ENCODE results near the gene ALDH1A2. TPM values are rescaled to one million over a fixed set of nuclear protein-coding genes. Genes with fewer than 3 reads are reported as not detected.

Gene ALDH1A2
- polyA plus RNA-seq, 1 donor (not counting 4 experiments of a cell fraction or from before 2014, with no cell fraction given): 1.9 TPM

DNA sequence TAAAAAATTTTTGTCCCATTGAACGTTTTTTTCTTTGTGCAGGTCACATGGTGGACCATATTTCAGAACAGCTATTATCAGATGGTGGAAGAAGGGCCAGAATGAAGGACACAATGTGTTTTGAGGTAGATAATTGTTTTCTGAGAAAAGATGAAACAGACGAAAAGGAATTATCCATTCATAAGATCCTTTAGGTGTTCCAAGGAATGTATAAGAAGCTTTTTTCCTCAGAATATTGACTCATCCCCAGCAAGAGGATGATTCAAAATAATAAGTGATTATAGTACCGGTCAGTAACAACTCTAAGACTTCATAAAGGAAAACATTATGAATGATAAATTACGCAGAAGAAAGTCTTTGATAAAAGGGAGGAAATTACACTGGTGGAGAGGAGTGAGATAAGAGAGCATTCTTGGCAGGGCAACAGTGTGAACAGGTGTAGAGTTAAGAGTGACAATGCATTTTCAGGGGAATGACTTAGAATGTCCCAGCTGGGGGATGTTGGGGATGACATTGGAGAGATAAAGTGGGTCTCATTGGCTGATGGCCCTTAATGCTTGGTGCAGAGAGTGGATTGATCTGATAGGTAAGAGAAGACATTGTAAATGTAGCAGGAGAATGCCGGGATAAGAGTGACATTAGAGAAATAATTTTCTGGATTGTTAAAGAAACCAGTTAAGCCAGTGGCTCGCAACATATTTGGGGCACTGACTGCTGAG, 45.6 kb upstream of the ALDH1A2 start:
- H4K20me1 ChIP-seq (ENCODE audit: control insufficient read depth, extremely low read depth, insufficient read depth, low read length): no peaks in the 10 kb centered on the region
- no peak for FAIRE-seq
- no peak overlapping the region for H3K4me2 ChIP-seq (ENCODE audit: control insufficient read depth, extremely low read depth, insufficient read depth, low read depth, low read length)

GRCh38 chr15:58109419-58109818, 43.9 kb upstream of the ALDH1A2 start:
- H3K4me2 ChIP-seq (ENCODE audit: control insufficient read depth, extremely low read depth, insufficient read depth, low read depth, low read length): no peak overlapping the region
- no peaks in the 10 kb centered on the region for H4K20me1 ChIP-seq (ENCODE audit: control insufficient read depth, extremely low read depth, insufficient read depth, low read length)
- no peaks in the 10 kb centered on the region for H3K36me3 ChIP-seq (ENCODE audit: control insufficient read depth in 2 of 2, extremely low read depth in 1 of 2, insufficient read depth in 2 of 2, low read length in 2 of 2)
- H3K4me3 ChIP-seq (ENCODE audit: control insufficient read depth in 2 of 3, extremely low read depth in 1 of 3, insufficient read depth in 2 of 3, low read depth in 1 of 3, low read length in 3 of 3): no peak overlapping the region
- H2AFZ ChIP-seq (ENCODE audit: control insufficient read depth, low read length): no peak overlapping the region
- H3K79me2 ChIP-seq (ENCODE audit: control insufficient read depth, insufficient read depth, low read length): no peaks in the 10 kb centered on the region
- H3K9me3 ChIP-seq (ENCODE audit: control insufficient read depth, low read depth, low read length): no peaks in the 10 kb centered on the region
- H3K27me3 ChIP-seq (ENCODE audit: control insufficient read depth, extremely low read depth, insufficient read depth, low read length): peaks cover 5% of the 10 kb centered on the region
- no peak for TF ChIP-seq EZH2 (IDR thresholded peaks at IDR 0.05; ENCODE audit: low read length)
- TF ChIP-seq, protein P1, sequence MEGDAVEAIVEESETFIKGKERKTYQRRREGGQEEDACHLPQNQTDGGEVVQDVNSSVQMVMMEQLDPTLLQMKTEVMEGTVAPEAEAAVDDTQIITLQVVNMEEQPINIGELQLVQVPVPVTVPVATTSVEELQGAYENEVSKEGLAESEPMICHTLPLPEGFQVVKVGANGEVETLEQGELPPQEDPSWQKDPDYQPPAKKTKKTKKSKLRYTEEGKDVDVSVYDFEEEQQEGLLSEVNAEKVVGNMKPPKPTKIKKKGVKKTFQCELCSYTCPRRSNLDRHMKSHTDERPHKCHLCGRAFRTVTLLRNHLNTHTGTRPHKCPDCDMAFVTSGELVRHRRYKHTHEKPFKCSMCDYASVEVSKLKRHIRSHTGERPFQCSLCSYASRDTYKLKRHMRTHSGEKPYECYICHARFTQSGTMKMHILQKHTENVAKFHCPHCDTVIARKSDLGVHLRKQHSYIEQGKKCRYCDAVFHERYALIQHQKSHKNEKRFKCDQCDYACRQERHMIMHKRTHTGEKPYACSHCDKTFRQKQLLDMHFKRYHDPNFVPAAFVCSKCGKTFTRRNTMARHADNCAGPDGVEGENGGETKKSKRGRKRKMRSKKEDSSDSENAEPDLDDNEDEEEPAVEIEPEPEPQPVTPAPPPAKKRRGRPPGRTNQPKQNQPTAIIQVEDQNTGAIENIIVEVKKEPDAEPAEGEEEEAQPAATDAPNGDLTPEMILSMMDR (optimal IDR thresholded peaks at IDR 0.05 in 1 of 3, IDR thresholded peaks at IDR 0.05 in 1 of 3, conservative IDR thresholded peaks at IDR 0.05 in 1 of 3; ENCODE audit: extremely low read depth in 1 of 3, insufficient read depth in 2 of 3, low read length in 3 of 3): no peak
- FAIRE-seq (no peak), DNase-seq (ENCODE audit: low read depth, low spot score) (no peak)
- H3K27ac ChIP-seq (ENCODE audit: control insufficient read depth, insufficient read depth, low read length): no peak overlapping the region
- dilution Hi-C loops (cut with MboI; ENCODE audit: extremely low pct_ligation_motif_present, low sequenced_read_pairs): no loop called here
- no peaks in the 10 kb centered on the region for H3K4me1 ChIP-seq (ENCODE audit: control insufficient read depth, extremely low read depth, insufficient read depth, low read length)
- H3K9ac ChIP-seq (ENCODE audit: control insufficient read depth, extremely low read depth, insufficient read depth, low read length): no peak overlapping the region
- H3K9me1 ChIP-seq (ENCODE audit: control insufficient read depth, extremely low read depth, insufficient read depth, low read length): no peaks in the 10 kb centered on the region

More for the DNA sequence above, 45.6 kb upstream of the ALDH1A2 start:
- DNase-seq (ENCODE audit: low read depth, low spot score): no peak
- H3K36me3 ChIP-seq (ENCODE audit: control insufficient read depth in 2 of 2, extremely low read depth in 1 of 2, insufficient read depth in 2 of 2, low read length in 2 of 2): no peaks in the 10 kb centered on the region
- peaks cover 2% of the 10 kb centered on the region for H3K4me1 ChIP-seq (ENCODE audit: control insufficient read depth, extremely low read depth, insufficient read depth, low read length)
- no peaks in the 10 kb centered on the region for H3K9me1 ChIP-seq (ENCODE audit: control insufficient read depth, extremely low read depth, insufficient read depth, low read length)
- H3K9ac ChIP-seq (ENCODE audit: control insufficient read depth, extremely low read depth, insufficient read depth, low read length): no peak overlapping the region
- no peak overlapping the region for H3K27ac ChIP-seq (ENCODE audit: control insufficient read depth, insufficient read depth, low read length)
- H2AFZ ChIP-seq (ENCODE audit: control insufficient read depth, low read length): no peak overlapping the region
- no peak overlapping the region for H3K4me3 ChIP-seq (ENCODE audit: control insufficient read depth in 2 of 3, extremely low read depth in 1 of 3, insufficient read depth in 2 of 3, low read depth in 1 of 3, low read length in 3 of 3)
- no peak for TF ChIP-seq EZH2 (IDR thresholded peaks at IDR 0.05; ENCODE audit: low read length)
- TF ChIP-seq, protein P1 (optimal IDR thresholded peaks at IDR 0.05 in 1 of 3, IDR thresholded peaks at IDR 0.05 in 1 of 3, conservative IDR thresholded peaks at IDR 0.05 in 1 of 3; ENCODE audit: extremely low read depth in 1 of 3, insufficient read depth in 2 of 3, low read length in 3 of 3): no peak
- no peaks in the 10 kb centered on the region for H3K79me2 ChIP-seq (ENCODE audit: control insufficient read depth, insufficient read depth, low read length)
- no peaks in the 10 kb centered on the region for H3K27me3 ChIP-seq (ENCODE audit: control insufficient read depth, extremely low read depth, insufficient read depth, low read length)
- H3K9me3 ChIP-seq (ENCODE audit: control insufficient read depth, low read depth, low read length): no peaks in the 10 kb centered on the region
- dilution Hi-C loops (cut with MboI; ENCODE audit: extremely low pct_ligation_motif_present, low sequenced_read_pairs): no loop called here

Measured in keratinocyte (primary cell).